HG03342 (cell line): ENCODE measurements around the gene A4GALT.
A peak's percentile ranks its signal among the peaks of the same experiment; 100 is the strongest.

Experiments used
- ATAC-seq: cut with Tn5 transposase; IDR thresholded peaks from one replicate; pipeline ENCODE4 v1.9.1; 2021; ENCODE audit warnings: mild to moderate bottlenecking, moderate library complexity; ENCODE audit not compliant: unreplicated experiment

The A4GALT gene

GRCh38 chr22:42653999-42654398 is 66.7 kb downstream of the A4GALT start:
- no peak for ATAC-seq

- no peak for ATAC-seq
These were observed 69.5 kb downstream of the A4GALT start for GRCh38 chr22:42651134-42651533.

GRCh38 chr22:42649246-42650099 is 71.2 kb downstream of the A4GALT start, which contains the start of gene CYB5R3:
Gene CYB5R3 (minus strand): TSS chr22:42649392. CDS start chr22:42649315, 77 bp downstream.
- peak; percentile 67 for ATAC-seq

GRCh38 chr22:42648368-42649245 is 72.1 kb downstream of the A4GALT start:
- ATAC-seq = peak; percentile 28

GRCh38 chr22:42648017-42648367 is 72.7 kb downstream of the A4GALT start:
- ATAC-seq = no peak

- ATAC-seq = no peak
These were observed 73.8 kb downstream of the A4GALT start for GRCh38 chr22:42646569-42647525.

- ATAC-seq = no peak
These were observed 74.6 kb downstream of the A4GALT start for GRCh38 chr22:42645938-42646568.

- ATAC-seq = no peak
These were observed 75.2 kb downstream of the A4GALT start for GRCh38 chr22:42645341-42645937.

GRCh38 chr22:42644422-42645340 is 76.0 kb downstream of the A4GALT start:
- ATAC-seq = no peak

- ATAC-seq = no peak
These were observed 76.8 kb downstream of the A4GALT start for GRCh38 chr22:42643634-42644421.

GRCh38 chr22:42642806-42643633 is 77.7 kb downstream of the A4GALT start:
- no peak for ATAC-seq
